DOHH2 (cell line): ENCODE measurements around the gene HBE1.

ENCODE experiments used
- H3F3A ChIP-seq: fragments of 200-600 bp; sonication (generic), shearing (Covaris generic); 2 replicates; pipeline ENCODE4 v1.6.0; 2016; ENCODE audit warnings: antibody characterized with exemption, mild to moderate bottlenecking; ENCODE audit not compliant: control insufficient read depth, insufficient read depth
- H3K27ac ChIP-seq: fragments of 200-600 bp; sonication (generic); 2 replicates; pipeline ENCODE4 v1.5.1; 2014; ENCODE audit warnings: low read depth, mild to moderate bottlenecking, low read length, moderate library complexity
- H3K27me3 ChIP-seq: fragments of 200-600 bp; sonication (generic); 2 replicates; pipeline ENCODE4 v1.6.1; 2014; ENCODE audit warnings: mild to moderate bottlenecking, low read length, mixed read lengths; ENCODE audit not compliant: control insufficient read depth
- H3K36me3 ChIP-seq: fragments of 200-600 bp; sonication (generic); 2 replicates; pipeline ENCODE4 v1.6.1; 2014; ENCODE audit warnings: mild to moderate bottlenecking, low read length, moderate library complexity, mixed read lengths; ENCODE audit not compliant: control insufficient read depth
- H3K4me1 ChIP-seq: fragments of 200-600 bp; sonication (generic); 2 replicates; pipeline ENCODE4 v1.6.1; 2014; ENCODE audit warnings: mild to moderate bottlenecking, low read length, mixed read lengths; ENCODE audit not compliant: control insufficient read depth
- H3K4me2 ChIP-seq: fragments of 200-600 bp; sonication (generic); 2 replicates; pipeline ENCODE4 v1.6.0; 2014; ENCODE audit warnings: mild to moderate bottlenecking, low read length, moderate library complexity
- H3K4me3 ChIP-seq: fragments of 200-600 bp; sonication (generic); 2 replicates; pipeline ENCODE4 v1.5.1; 2014; ENCODE audit warnings: mild to moderate bottlenecking, low read length, mixed read lengths
- H3K79me2 ChIP-seq: fragments of 200-600 bp; sonication (generic); 2 replicates; pipeline ENCODE4 v1.6.1; 2014; ENCODE audit warnings: mild to moderate bottlenecking, low read length, mixed read lengths; ENCODE audit not compliant: control insufficient read depth
- H3K9me2 ChIP-seq: fragments of 200-600 bp; sonication (generic); replicated peaks from 2 replicates; pipeline ENCODE4 v1.6.1; 2014; ENCODE audit warnings: mild to moderate bottlenecking, low read length, mixed read lengths; ENCODE audit not compliant: control insufficient read depth
- H3K9me3 ChIP-seq: fragments of 200-600 bp; sonication (generic); 2 replicates; pipeline ENCODE4 v1.6.1; 2014; ENCODE audit warnings: antibody characterized with exemption, low read length, mixed read lengths; ENCODE audit not compliant: control insufficient read depth, insufficient read depth
- H4K20me1 ChIP-seq: fragments of 200-600 bp; sonication (generic); 2 replicates; pipeline ENCODE4 v1.6.0; 2014; ENCODE audit warnings: low read depth, mild to moderate bottlenecking, antibody characterized with exemption, low read length, moderate library complexity; ENCODE audit not compliant: control insufficient read depth, insufficient read depth
- EZH2phosphoT487 ChIP-seq: fragments of 200-600 bp; sonication (generic); IDR thresholded peaks from 2 replicates; pipeline ENCODE4 v1.6.1; 2017; ENCODE audit warnings: borderline replicate concordance, mild to moderate bottlenecking, antibody characterized with exemption, low read length, moderate library complexity, mixed read lengths
- TF ChIP-seq, protein P1 (sequence below): fragments of 200-600 bp; sonication (generic); IDR thresholded peaks from one replicate; pipeline ENCODE4 v1.5.1; 2014; ENCODE audit warnings: antibody characterized with exemption, mild to moderate bottlenecking, low read depth, low read length; ENCODE audit not compliant: poor library complexity, severe bottlenecking

HBE1 gene

DNA sequence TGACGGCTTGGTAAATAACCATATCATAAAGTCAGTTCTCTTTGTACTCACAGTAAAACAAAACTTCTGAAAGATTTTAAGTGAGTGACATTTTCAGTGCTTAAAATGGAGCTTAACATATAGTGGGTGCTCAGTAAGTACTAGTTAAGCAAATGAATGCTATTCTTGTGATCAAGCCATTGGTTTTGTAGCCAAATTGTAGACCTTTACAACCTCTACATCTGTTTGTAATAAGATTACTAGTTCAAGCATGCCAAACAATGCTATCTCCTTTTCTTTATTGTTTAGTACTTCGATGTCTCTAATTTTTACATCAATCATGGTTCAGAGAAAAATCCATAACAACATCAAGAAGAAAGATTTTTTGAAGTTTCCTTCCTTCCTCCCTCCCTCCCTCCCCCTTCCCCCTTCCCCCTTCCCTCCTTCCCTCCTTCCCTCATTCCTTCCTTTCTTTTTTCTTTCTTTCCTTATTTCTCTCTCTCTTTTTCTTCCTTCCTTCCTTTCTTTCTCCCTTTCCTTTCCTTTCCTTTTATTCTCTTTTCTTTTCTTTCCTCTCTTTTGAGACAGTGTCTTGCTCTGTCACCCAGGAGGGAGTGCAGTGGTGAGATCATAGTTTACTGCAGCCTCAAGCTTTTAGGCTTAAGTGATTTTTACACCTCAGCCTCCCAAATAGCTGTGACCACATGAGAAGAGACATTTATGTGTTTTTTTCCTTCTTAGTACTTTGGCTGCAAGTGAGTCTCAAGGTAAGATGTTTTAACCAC, 37.7 kb upstream of the HBE1 start:
- no peaks in the 10 kb centered on the region for H3K36me3 ChIP-seq
- no peaks in the 10 kb centered on the region for H3K27me3 ChIP-seq
- H4K20me1 ChIP-seq, result no peaks in the 10 kb centered on the region

DNA sequence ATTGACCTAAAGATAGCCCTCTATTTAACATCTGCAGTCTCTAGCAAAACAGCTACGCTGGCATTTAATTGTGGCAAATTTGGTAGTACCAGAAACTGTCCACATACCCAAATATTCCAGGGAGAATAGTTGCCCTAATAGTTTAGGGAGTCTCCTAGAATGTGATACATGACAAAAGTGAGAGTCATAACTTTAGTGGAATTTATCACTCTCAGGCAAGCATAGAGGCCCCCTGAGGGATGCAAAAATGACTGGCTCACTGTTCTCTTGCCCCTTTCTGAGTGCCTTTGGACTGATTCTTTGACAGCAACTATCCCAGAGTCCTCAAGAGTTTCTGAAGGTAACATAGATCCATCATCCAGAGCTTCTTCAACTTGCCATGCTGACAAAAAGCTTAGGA, 34.3 kb upstream of the HBE1 start:
- Histone ChIP-seq H3K27me3 (no peaks in the 10 kb centered on the region), H3K4me1 (no peaks in the 10 kb centered on the region), H3K9me2 (no peaks in the 10 kb centered on the region), H3K36me3 (no peaks in the 10 kb centered on the region), H3K79me2 (no peaks in the 10 kb centered on the region), H3K27ac (no peak overlapping the region), H3F3A (no peaks in the 10 kb centered on the region), H4K20me1 (no peaks in the 10 kb centered on the region), H3K4me3 (no peak overlapping the region), H3K4me2 (no peak overlapping the region), H3K9me3 (no peaks in the 10 kb centered on the region)
- TF ChIP-seq EZH2phosphoT487, result no peak
- TF ChIP-seq, protein P1, sequence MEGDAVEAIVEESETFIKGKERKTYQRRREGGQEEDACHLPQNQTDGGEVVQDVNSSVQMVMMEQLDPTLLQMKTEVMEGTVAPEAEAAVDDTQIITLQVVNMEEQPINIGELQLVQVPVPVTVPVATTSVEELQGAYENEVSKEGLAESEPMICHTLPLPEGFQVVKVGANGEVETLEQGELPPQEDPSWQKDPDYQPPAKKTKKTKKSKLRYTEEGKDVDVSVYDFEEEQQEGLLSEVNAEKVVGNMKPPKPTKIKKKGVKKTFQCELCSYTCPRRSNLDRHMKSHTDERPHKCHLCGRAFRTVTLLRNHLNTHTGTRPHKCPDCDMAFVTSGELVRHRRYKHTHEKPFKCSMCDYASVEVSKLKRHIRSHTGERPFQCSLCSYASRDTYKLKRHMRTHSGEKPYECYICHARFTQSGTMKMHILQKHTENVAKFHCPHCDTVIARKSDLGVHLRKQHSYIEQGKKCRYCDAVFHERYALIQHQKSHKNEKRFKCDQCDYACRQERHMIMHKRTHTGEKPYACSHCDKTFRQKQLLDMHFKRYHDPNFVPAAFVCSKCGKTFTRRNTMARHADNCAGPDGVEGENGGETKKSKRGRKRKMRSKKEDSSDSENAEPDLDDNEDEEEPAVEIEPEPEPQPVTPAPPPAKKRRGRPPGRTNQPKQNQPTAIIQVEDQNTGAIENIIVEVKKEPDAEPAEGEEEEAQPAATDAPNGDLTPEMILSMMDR, result no peak

More for the DNA sequence above, 37.7 kb upstream of the HBE1 start:
- Histone ChIP-seq H3K4me1 (no peaks in the 10 kb centered on the region), H3K27ac (no peak overlapping the region), H3K79me2 (no peaks in the 10 kb centered on the region), H3K4me2 (no peak overlapping the region), H3K4me3 (no peak overlapping the region), H3F3A (no peaks in the 10 kb centered on the region), H3K9me3 (no peaks in the 10 kb centered on the region), H3K9me2 (no peaks in the 10 kb centered on the region)
- TF ChIP-seq, protein P1, result no peak
- no peak for TF ChIP-seq EZH2phosphoT487

DNA sequence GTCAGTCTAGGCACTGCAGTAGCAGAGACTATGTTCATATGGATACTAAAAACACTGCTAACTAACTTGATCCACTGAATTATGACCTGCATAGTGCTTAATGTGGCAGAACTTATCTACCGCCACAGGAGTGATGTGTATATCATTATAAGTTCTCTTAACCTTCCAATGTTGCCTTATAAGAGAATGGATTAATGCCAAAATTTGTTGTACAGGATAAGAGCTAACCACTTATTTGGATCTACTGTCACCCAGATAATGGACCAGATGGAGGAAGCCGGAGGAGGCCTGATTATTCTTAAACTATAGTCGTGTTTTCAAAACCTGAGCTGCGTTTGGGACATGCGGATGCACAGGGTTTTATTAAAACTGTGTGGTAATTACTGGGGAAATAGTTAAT, 33.9 kb upstream of the HBE1 start:
- no peaks in the 10 kb centered on the region for H3K36me3 ChIP-seq
- no peaks in the 10 kb centered on the region for H3K79me2 ChIP-seq
- no peak for TF ChIP-seq EZH2phosphoT487
- TF ChIP-seq, protein P1, result no peak

DNA sequence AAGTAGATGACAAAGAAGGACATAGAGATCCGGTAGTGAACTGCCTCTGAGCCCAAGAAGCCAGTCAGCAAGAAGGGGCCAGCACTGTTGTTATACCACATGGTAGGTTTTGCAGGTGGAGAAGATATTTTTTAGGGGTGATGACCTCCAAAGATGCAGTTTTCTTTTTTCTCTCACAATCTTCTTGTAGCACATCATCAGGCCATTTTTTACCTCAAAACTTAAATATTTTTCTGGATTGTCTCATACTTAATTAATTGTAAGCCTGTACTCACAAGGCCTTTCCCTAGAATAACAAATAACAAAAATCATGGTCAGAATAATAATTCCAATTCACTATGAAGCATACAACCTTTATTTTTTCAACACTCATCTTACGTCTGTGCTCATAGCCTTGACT, 32.1 kb upstream of the HBE1 start, which contains the start of gene OR51B4:
Gene OR51B4, minus strand, starts transcription at position 101 of the 400 bp plus-strand sequence. Its CDS starts 0 bp downstream, at position 101.
- no peaks in the 10 kb centered on the region for H4K20me1 ChIP-seq
- H3K79me2 ChIP-seq, result no peaks in the 10 kb centered on the region
- no peak within 1 kb of the TSS for H3K4me3 ChIP-seq
- TF ChIP-seq, protein P1, result no peak
- no peak for TF ChIP-seq EZH2phosphoT487
- H3K27me3 ChIP-seq, result no peaks in the 10 kb centered on the region
- no peaks in the 10 kb centered on the region for H3K36me3 ChIP-seq
- no peak within 1 kb of the TSS for H3K4me2 ChIP-seq
- H3K4me1 ChIP-seq, result no peaks in the 10 kb centered on the region
- no peaks in the 10 kb centered on the region for H3K9me3 ChIP-seq
- H3K9me2 ChIP-seq, result no peaks in the 10 kb centered on the region
- no peak within 1 kb of the TSS for H3K27ac ChIP-seq
- no peaks in the 10 kb centered on the region for H3F3A ChIP-seq

More for the DNA sequence above, 33.9 kb upstream of the HBE1 start:
- no peak overlapping the region for H3K4me3 ChIP-seq
- no peak overlapping the region for H3K4me2 ChIP-seq
- no peaks in the 10 kb centered on the region for H3K27me3 ChIP-seq
- H3K9me3 ChIP-seq, result no peaks in the 10 kb centered on the region
- no peaks in the 10 kb centered on the region for H3F3A ChIP-seq
- H4K20me1 ChIP-seq, result no peaks in the 10 kb centered on the region
- H3K27ac ChIP-seq, result no peak overlapping the region
- no peaks in the 10 kb centered on the region for H3K9me2 ChIP-seq
- H3K4me1 ChIP-seq, result no peaks in the 10 kb centered on the region
